TTC549 (cell line): ENCODE results near the gene DIPK1B.

ENCODE experiments used
- FAIRE-seq: peaks from 2 replicates; lab custom pipeline; 2012; peaks lifted over from hg19 to GRCh38; lab: Jason Lieb, UNC

The DIPK1B gene

DNA sequence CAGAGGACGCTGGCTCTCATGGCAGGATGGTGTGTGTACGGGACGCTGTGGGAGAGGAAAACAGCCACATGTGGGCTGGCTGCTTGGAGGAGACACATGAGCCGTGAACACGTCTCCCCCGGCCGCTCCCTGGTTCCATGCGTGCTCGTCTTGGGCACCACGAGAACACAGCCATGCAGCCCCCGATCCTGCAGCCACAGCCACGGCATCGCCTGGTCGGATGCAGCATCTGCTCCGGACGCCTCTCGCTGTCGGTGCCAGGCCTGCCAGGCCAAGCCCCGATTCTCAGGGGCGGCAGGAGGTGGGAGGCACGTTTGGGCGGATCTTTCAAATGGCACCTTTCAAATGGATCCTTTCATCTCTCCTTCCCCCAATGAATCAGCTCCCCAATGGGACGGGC, 27.1 kb downstream of the DIPK1B start:
- FAIRE-seq = no peak

DNA sequence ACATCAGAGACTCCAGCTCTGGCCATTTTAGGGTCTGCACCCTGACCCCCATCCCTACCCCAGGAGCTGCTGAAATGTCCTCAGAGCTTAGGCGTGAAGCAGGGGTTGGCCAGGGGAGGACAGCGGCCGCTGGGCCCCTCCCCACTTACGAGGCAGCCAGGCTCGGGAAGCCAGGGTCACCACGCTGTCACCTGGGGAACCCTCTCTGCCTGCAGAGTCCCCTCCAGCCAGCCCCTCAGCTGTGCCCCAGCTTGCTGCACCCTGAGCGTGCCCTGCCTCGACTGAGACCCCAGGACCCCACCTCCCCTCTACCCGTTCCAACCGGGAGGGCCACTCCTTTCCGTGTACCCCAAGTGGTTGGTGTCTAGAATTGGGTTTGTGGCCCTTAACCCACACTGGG, 27.7 kb downstream of the DIPK1B start:
- FAIRE-seq = no peak

DNA sequence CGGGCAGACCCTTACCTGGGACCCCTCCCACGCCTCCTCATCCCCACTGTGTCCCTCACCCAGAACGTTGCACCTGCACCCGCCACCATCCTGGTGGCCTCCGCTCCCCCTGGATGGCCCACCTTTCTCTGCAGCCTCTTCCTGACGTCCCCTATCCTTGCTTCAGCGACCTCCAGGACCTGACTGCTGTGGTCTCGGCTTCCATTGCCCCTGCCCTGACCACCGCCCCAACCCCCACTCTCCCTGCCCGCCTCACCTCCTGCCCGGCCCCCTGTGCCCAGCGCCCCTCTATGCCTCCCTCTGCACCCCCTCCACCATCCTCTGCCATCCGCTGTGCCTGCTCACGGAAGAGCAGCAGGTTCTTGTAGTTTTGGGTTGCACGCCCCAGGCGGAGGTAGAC, 28.1 kb downstream of the DIPK1B start:
- no peak for FAIRE-seq

DNA sequence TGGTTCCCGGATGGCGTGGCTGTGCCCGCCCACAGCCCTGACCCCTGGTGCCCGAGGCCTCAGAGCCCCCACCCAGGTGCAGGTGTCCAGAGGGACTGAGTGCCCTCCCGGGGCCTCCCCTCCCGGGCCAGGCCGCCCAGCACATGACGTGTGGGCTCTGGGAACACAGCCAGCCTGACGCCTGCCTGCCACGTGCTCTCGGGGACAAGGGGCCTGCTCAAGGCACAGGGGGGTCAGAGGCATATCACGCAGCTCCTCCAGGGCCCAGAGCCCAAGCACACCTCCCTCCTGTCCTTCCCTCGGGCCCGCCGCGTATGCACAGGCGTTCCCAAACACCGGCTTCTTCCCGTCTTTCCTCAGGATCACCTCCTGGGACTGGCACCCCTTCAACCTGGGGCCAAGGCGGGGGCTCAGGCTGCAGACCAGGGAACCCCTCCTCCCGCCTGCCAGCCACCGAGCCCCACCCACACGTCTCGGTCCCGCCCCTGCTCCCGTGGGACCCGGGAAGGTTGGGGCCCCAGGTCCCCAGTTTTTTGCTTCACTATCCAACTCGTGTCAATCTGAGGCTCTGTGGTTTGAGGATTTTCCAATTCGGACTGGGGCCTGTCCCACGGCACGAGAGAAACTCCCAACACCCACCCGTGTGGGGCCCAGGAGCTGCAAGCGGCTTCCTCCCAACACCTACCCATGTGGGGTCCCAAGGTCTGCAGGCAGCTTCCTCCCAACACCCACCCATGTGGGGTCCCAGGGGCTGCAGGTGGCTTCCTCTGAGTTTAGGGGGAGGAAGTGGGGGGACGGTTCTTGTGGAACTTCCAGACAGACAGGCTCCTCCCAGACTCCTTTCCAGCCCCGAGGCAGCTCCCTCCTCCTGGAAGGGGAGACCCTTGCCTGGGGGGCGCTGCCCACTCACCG, 28.9 kb downstream of the DIPK1B start:
- FAIRE-seq = no peak

DNA sequence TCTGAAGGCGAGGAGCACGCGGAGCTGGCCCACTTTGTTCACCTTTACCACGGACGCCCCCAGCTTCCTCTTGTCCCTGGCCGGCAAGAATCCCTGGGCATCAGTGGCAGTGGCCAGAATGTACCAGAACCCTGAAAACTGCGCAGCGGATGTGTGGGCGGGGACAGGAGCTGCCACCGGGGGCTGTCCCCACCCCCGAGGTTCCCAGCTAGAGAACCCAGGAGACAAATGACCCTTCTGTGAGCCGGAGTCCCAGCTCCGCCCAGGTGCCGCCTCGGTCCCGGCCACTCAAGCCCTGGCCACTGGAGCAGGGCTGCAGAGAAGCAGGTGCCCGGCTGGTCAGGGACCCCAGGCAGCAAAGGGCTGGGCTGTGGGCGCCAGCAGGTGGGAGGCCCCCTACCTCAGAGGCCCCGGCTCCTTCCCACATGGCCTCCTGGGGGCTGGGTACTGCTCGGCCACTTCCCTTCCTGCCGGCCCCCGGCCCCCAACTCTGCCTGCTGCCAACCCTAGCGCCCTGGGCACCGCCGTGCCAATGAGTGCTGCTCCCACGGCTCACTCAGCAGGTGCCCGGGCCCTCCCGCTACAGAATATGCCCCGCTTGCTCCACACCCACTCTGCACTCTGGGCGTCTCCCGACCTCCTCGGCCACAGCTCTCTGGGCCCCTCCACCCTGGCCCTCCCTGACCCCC, 29.7 kb downstream of the DIPK1B start:
- FAIRE-seq = no peak

DNA sequence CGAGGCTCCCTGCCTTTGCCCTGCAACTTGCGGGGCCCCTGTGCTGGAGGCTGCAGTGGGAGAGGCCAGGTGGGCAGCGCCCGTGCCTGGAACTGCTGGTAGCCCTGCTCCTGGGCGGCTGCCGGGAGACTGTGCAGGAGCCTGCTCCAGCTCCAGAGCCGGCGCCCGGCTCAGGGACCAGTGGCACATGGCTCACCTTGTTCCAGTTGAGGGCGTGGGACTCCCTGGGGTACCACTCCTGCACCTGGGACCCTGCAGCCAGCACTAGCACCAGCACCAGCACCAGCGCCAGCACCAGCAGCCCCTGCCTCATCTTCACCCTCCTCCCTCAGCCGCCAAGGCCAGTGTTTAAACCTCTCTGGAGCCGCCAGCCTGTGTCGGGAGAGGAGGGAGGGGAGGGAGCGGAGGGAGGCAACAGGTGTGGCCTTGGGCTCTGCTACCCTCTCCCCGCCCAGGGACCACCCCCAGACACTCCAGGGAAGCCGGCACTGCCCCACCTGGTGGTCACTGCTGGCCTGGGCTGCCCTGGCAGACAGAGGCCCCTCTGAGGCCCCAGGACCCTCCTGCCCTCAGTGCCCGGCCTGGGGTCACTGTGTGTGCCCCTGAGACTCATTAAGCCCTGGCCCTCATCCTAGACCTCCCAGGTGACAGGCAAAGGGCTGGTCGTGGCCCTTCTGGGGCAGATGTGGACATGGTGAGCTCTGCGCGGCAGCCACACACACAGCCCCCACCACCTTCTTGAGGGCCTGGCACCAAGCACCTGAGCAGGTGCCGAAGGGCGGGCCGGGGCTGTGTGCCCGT, 30.4 kb downstream of the DIPK1B start, which contains the start of gene LCN10:
Gene LCN10, minus strand, starts transcription at position 350 of the 801 bp plus-strand sequence. Its CDS starts 37 bp downstream, at position 313.
- FAIRE-seq = no peak

DNA sequence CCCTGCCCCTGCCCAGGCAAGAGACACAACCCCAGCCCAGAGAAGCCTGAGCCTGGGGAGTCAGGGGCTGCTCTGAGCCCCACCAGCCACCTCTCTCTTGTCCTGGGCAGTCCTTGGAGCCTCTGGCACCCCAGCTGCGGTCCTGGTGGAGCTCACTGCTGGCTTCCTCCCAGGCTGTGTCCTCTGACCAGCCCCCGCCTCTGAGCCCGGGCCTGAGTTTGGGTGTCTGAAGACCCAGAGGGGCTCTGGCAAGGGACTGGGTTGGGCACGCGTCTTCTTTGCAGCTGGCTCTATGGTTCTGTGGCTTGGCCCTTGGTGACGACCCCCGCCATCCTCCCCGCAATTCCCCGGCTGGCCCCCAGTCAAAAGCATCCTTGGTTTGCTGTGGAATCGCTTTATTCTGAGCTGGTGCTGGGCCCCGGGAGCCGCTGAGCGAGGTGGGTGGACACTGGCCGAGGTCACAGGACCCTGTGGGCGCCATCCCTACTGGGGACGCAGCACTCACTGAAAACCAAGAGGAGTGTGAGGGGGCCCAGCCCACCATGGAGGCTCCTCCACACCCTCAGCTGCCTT, 31.4 kb downstream of the DIPK1B start:
- FAIRE-seq = no peak

DNA sequence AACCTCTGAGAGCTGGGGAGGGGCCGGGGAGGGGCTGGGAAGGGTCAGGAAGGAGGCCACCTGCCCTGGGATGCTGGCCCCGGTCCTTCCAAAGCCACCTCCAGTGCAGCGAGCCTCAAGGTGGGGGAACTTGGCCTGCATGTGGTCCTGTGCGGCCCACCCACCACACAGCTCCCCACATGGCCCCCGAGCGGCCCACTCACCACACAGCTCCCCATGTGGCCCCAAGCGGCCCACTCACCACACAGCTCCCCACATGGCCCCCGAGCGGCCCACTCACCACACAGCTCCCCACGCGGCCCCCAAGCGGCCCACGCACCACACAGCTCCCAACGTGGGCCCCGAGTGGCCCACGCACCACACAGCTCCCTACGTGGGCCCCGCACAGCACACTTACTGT, 32.4 kb downstream of the DIPK1B start:
- FAIRE-seq = no peak

DNA sequence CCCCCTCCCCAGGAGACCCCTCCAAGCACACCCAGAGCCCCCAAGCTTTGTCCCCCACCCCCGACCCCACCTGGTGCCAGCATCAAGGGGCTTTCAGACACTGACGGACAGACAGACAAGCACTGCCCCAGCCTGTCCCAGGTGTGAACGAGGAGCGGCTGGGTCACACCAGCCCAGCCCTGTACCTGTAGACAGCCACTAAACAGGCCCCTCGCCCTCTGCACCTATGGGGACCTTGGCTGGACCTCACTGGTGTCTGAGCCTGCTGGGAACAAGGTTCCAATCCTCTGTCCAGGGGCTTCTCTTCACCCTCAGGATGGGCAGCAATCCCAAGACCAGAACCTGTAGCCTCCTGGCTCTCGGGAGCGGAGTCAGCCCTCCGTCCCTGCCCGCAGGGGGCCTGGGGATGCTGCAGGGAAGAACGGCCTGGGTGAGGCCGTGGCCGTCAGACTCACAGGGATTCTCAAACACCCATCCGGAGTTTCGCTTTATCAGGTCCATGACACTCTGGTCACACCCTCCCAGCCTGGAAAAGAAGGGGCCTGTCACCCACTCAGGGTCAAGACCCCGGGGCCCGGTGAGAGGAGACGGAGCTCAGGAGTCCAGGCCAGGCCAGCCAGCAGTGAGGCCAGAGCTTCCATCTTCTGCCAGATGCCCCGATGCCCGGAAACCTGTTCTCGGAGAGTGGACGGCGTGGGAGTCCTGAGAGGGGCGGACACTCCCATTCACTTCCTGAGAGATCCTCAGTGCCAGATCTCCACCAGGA, 33.2 kb downstream of the DIPK1B start:
- no peak for FAIRE-seq

DNA sequence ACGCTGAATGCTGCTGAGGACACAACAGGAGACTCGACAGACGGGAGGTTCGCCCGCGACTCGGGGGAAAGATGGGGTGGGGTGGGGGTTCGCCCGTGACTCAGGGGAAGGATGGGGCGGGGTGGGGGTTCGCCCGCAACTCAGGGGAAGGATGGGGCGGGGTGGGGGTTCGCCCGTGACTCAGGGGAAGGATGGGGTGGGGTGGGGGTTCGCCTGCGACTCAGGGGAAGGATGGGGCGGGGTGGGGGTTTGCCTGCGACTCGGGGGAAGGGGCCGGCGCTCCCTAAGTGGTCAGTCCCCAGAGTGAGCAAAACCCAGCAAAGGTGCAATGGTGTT, 33.8 kb downstream of the DIPK1B start:
- no peak for FAIRE-seq

DNA sequence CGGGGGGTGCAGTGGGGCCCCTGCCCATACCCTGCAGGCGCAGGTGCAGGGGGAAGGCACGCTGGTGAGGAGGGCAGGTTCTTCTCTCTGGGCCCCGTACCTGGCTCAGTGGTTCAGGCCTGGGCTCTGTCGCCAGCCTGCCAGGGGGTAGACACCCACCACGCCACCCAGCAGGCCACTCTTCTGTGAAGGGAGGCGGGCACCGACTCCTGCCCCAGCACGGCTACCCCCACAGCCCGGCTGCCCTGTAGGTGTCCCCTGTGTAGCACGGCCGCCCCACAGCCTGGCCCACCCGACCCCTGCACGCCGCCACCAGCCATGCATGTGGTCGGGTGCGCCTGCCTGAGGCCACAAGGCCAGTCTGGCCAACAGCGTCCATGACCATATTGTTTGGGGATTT, 34.2 kb downstream of the DIPK1B start:
- FAIRE-seq = no peak

DNA sequence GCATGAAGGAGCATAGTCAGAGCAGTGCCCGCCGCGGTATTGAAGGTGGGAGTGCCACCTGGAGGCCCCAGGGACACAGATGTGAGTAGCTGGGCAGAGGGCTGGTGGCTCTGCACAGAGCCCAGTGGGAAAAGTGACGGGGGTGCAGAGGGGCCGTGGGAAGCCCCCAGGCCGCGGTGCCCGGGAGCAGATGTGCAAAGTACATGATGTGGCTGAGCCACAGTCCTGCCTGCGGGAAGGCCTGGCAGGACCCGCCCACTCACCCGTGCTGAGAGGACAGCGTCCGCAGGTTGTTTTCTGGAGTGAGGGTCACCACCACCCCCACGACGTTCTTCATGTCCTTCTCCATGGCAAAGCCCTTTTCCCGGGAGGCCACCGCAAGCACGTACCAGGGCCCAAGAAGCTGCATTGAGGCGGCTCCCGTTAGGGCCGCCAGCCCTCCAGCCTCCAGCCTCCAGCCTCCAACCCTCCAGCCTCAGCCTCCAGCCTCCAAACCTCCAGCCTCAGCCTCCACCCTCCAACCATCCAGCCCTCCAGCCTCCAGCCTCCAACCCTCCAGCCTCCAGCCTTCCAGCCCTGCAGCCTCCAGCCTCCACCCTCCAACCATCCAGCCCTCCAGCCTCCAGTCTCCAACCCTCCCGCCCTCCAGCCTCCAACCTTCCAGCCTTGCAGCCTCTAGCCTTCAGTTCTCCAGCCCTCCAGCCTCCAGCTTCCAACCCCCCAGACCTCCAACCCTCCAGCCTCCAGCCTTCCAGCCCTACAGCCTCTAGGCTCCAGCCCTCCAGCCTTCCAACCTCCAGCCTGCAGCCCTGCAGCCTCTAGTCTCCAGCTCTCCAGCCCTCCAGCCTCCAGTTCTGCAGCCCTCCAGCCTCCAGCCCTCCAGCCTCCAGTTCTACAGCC, 35.0 kb downstream of the DIPK1B start:
- no peak for FAIRE-seq

DNA sequence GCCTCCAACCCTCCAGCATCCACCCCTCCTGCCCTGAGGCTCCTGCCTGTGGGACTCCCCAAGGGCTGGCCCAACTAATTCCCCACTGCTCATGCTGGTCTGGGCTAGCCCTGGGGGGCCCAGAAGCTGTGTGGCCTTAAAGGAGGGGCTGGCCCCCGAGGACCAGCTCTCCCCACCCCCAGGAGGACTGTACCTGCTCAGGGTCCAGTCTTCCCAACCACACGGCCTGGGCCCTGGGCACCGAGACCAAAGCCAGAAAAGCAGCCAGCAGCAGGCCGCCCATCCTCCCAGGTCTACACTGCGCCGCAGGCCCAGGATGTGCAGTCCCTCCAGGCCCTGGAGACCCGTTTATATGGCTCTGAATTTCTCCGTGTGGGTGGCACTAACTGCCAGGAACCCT, 35.8 kb downstream of the DIPK1B start, which contains the start of gene LCN6:
Gene LCN6, minus strand, starts transcription at position 325 of the 400 bp plus-strand sequence. Its CDS starts 42 bp downstream, at position 283.
- no peak for FAIRE-seq

DNA sequence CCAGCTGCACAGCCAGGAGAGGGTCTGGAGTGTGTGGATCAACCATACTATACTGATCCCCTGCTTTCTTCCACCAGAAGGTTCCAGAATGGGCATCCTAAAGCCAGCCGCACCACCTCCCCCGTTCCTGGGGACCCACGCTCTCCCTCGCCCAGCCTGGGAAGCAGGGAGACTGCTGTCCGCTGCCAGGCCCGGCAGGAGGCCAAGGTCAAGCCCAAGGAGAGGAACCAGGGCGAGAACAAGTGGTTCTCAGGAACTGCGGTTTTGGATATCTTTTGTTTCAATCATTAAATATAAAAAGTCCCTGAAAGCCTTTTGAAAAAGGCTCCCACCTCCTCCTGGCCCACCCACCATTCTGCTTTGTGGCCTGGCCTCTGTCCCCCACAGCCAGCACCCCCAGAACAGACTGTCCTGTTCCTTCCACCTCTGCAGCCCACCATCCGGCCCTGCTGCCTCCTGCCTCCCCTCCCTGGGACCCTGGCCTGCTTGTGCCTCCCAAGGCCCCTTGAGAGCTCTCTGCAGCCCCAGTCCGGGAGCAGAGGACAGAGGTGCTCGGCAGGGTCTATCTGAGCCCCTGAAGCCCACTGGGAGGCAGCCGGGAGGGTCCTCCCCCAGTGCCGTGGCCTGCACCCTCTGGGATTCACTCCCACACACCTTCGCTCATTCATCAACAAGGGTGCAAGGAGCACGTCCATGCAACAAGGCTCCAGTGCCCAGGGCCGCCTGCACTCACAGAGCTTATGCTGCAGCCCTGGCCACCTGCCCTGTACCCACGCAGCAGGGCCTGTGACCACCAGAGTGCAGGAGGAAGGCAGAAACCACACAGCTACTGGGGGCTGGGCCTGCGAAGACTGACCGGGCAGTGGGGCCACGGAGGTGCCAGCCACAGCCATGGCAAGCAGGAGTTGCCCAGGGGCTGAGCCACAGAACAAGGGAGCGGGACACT, 36.6 kb downstream of the DIPK1B start:
- no peak for FAIRE-seq

DNA sequence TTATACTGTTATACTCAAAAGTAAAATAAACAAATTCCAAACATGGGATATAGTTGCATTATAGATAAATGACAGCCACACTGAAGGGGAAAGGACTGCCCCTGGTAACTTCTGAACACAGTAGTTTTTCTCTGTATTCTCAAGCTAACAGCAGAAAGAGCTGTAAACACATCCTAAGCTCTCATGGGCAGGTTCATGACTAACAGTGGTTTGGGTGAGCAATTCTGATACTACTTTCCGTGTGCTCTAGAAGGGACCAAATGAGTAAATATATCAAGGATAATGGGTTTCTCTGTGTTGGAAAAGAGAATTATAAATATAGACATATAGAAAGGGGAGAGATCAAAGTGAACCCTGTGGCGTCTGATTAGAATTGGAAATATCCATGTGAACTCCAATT, 38.2 kb downstream of the DIPK1B start:
- FAIRE-seq = no peak

DNA sequence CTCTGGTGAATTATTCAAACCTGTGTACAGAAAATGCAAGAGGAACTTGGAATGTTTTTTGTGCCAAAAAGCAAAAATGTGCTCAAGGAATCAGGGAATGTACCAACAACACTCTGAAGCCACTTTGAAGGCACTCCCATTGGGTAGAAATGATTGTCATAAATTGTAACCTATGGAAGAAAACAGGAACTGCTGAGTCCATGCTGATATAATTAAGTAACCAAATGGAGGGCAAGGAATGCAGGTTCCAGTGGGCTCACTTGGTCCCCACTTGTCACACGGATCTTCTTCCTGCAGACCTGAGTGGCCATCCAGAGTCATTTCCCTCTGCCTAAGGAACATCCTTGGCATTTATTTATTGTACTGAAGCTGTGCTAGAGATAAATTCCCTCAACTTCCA, 38.9 kb downstream of the DIPK1B start:
- no peak for FAIRE-seq

DNA sequence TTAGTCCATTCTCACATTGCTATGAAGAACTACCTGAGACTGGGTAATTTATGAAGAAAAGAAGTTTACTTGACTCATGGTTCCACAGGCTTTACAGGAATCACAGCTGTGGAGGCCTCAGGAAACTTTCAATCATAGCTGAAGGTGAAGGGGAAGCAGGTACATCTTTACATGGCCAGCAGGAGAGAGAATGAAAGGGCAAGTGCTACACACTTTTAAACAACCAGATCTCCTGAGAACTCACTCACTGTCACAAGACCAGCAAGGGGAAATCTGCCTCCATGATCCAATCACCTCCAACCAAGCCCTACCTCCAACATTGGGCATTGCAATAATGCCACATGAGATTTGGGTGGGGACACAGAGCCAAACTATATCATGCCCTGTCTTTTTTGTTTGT, 39.4 kb downstream of the DIPK1B start:
- FAIRE-seq = no peak

DNA sequence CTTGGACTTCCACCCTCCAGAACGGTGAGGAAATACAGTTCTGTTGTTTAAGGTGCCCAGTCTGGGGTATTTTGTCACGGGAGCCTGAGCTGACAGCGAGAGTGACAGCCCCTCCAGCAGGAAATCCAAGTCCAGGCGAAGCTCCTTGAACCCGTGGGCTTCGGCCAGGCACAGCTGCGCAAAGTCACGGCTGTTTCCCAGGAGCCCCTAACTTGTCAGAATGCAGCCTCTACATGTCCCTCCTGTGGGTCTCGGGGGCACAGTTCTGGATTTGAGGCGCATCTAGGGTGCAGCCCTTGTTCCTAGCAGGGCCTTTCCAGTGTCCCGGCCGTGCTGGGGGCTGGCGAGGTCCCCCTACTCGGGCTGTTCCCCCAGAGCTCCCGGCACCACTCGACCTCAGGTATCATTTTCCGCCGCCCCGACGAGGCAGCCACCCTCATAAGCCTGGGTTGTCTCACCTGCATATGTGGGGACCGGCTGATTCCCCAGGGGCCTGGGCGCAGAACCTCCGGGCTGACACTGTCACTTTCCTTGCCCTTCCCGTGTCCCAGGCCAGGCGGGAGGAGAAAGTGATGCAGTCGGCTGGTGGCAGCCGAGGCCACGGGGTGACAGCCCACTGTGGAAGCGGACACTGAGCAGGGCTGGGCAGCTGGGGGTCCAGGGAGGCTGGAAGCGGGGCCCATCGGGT, 41.1 kb downstream of the DIPK1B start:
- no peak for FAIRE-seq

DNA sequence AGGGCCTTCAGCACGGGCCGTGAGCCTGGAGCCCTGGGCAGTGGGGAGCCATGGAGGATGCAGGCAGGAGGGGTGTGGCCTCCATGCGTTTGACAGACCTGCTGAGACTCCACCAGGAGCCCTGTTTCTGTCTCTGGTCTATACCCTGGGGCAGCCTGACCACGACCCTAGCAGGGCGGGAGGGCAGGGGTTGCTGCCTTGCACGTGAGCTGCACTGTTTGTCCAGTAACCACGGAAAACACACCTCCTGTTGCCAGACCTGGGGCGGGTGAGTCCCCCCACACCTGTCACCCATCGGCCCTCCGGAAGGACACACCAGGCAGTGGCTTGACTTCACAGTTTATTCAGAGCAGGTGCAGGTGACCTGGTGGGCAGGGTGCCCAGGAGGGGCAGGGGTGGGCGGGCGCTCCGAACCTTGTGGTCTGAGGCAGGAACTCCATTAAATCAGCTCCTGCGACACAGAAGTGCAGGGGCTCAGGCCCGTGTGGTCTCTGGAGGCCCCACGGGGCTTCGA, 41.7 kb downstream of the DIPK1B start:
- no peak for FAIRE-seq
